OCI-LY3 (cell line): Measurements from ENCODE around the gene ITM2B.

Source experiments
- H2AFZ ChIP-seq: fragments of 200-600, 300-600 bp; shearing (Covaris generic); 2 replicates; pipeline ENCODE4 v1.6.0; 2014; ENCODE audit warnings: antibody characterized with exemption, low read depth, low read length
- H3K27ac ChIP-seq: fragments of 200-600, 300-600 bp; sonication (generic); 2 replicates; pipeline ENCODE4 v1.5.1; 2014; ENCODE audit warnings: mild to moderate bottlenecking, low read length, moderate library complexity, mixed read lengths
- H3K27me3 ChIP-seq: fragments of 200-600, 300-600 bp; sonication (generic); 2 replicates; pipeline ENCODE4 v1.6.1; 2014; ENCODE audit warnings: low read depth, low read length, mixed read lengths
- H3K36me3 ChIP-seq: fragments of 200-600, 300-600 bp; sonication (generic); replicated peaks from 2 replicates; pipeline ENCODE3; 2014; ENCODE audit warnings: low read depth, low read length, mixed read lengths
- H3K4me1 ChIP-seq: fragments of 300-600, 200-600 bp; sonication (generic); 2 replicates; pipeline ENCODE4 v1.6.1; 2014; ENCODE audit warnings: low read length, mixed read lengths
- H3K4me2 ChIP-seq: fragments of 200-600, 300-600 bp; sonication (generic); 2 replicates; pipeline ENCODE4 v1.6.1; 2014; ENCODE audit warnings: low read length, mixed read lengths
- H3K4me3 ChIP-seq: fragments of 300-600, 200-600 bp; sonication (generic); 2 replicates; pipeline ENCODE4 v1.5.1; 2014; ENCODE audit warnings: antibody characterized with exemption, mild to moderate bottlenecking, low read length, moderate library complexity
- H3K79me2 ChIP-seq: fragments of 300-600, 200-600 bp; shearing (Covaris generic); 2 replicates; pipeline ENCODE4 v1.6.1; 2014; ENCODE audit warnings: mild to moderate bottlenecking, low read length, mixed read lengths
- H3K9ac ChIP-seq: fragments of 300-600, 200-600 bp; shearing (Covaris generic); 2 replicates; pipeline ENCODE4 v1.6.0; 2014; ENCODE audit warnings: mild to moderate bottlenecking, low read length, moderate library complexity
- H3K9me3 ChIP-seq: fragments of 200-600, 300-600 bp; shearing (Covaris generic); 2 replicates; pipeline ENCODE4 v1.6.1; 2014; ENCODE audit warnings: low read length, mixed read lengths; ENCODE audit not compliant: insufficient read depth
- H4K20me1 ChIP-seq: fragments of 200-600, 300-600 bp; sonication (generic); 2 replicates; pipeline ENCODE4 v1.6.1; 2016; ENCODE audit warnings: low read length, mixed read lengths; ENCODE audit not compliant: insufficient read depth
- CTCF ChIP-seq: fragments of 200-600, 300-600 bp; sonication (generic); IDR thresholded peaks from 2 replicates; pipeline ENCODE4 v1.5.1; 2014; ENCODE audit warnings: antibody characterized with exemption, low read length, low read depth
- EZH2phosphoT487 ChIP-seq: fragments of 200-600 bp; shearing (Covaris generic); IDR thresholded peaks from 2 replicates; pipeline ENCODE4 v1.6.1; 2018; ENCODE audit warnings: antibody characterized with exemption, mixed run types, low read depth

Gene ITM2B

GRCh38 chr13:48242677-48243076, 9.7 kb downstream of the ITM2B start:
- Histone ChIP-seq H3K4me1 (no peaks in the 10 kb centered on the region), H3K79me2 (no peaks in the 10 kb centered on the region), H3K27me3 (peaks cover 14% of the 10 kb centered on the region), H3K27ac (no peak overlapping the region), H3K9ac (no peak overlapping the region), H3K4me3 (no peak overlapping the region), H4K20me1 (peaks cover 5% of the 10 kb centered on the region; the same call in 1 of the 2 replicates), H3K9me3 (no peaks in the 10 kb centered on the region), H2AFZ (no peak overlapping the region), H3K4me2 (no peak overlapping the region), H3K36me3 (no peaks in the 10 kb centered on the region)
- TF ChIP-seq EZH2phosphoT487 = no peak
- no peak for TF ChIP-seq CTCF

- H4K20me1 ChIP-seq = no peaks in the 10 kb centered on the region; the same call in 1 of the 2 replicates
These were observed 11.2 kb downstream of the ITM2B start for GRCh38 chr13:48244159-48244558.

GRCh38 chr13:48246102-48246501, 13.1 kb downstream of the ITM2B start:
- H3K27ac ChIP-seq = no peak overlapping the region
- no peaks in the 10 kb centered on the region; the same call in 1 of the 2 replicates for H4K20me1 ChIP-seq

More at GRCh38 chr13:48244159-48244558, 11.2 kb downstream of the ITM2B start:
- Histone ChIP-seq H3K27me3 (peaks cover 2% of the 10 kb centered on the region; the same call in 1 of the 2 replicates), H3K4me1 (no peaks in the 10 kb centered on the region), H3K79me2 (no peaks in the 10 kb centered on the region), H3K9ac (no peak overlapping the region), H3K9me3 (no peaks in the 10 kb centered on the region), H3K36me3 (no peaks in the 10 kb centered on the region), H3K4me2 (no peak overlapping the region), H3K27ac (no peak overlapping the region), H2AFZ (no peak overlapping the region), H3K4me3 (no peak overlapping the region)
- no peak for TF ChIP-seq EZH2phosphoT487
- TF ChIP-seq CTCF = no peak

GRCh38 chr13:48249018-48249417, 16.0 kb downstream of the ITM2B start:
- no peak for TF ChIP-seq EZH2phosphoT487
- TF ChIP-seq CTCF = no peak
- no peak overlapping the region for H2AFZ ChIP-seq
- no peaks in the 10 kb centered on the region for H3K79me2 ChIP-seq

More at GRCh38 chr13:48246102-48246501, 13.1 kb downstream of the ITM2B start:
- H3K9ac ChIP-seq = no peak overlapping the region
- H3K4me1 ChIP-seq = no peaks in the 10 kb centered on the region
- no peaks in the 10 kb centered on the region for H3K9me3 ChIP-seq
- H3K4me3 ChIP-seq = no peak overlapping the region
- H3K79me2 ChIP-seq = no peaks in the 10 kb centered on the region
- H3K4me2 ChIP-seq = no peak overlapping the region
- no peaks in the 10 kb centered on the region for H3K27me3 ChIP-seq
- TF ChIP-seq CTCF (no peak), EZH2phosphoT487 (no peak)
- no peak overlapping the region for H2AFZ ChIP-seq
- H3K36me3 ChIP-seq = no peaks in the 10 kb centered on the region

More at GRCh38 chr13:48249018-48249417, 16.0 kb downstream of the ITM2B start:
- Histone ChIP-seq H3K27ac (no peak overlapping the region), H3K9me3 (no peaks in the 10 kb centered on the region), H3K4me3 (no peak overlapping the region), H4K20me1 (no peaks in the 10 kb centered on the region; the same call in 1 of the 2 replicates), H3K36me3 (peaks cover 2% of the 10 kb centered on the region), H3K27me3 (no peaks in the 10 kb centered on the region), H3K9ac (no peak overlapping the region), H3K4me2 (no peak overlapping the region), H3K4me1 (no peaks in the 10 kb centered on the region)
